Gastroesophageal sphincter (tissue), 4 donors: ENCODE data around the gene KAT6B. TPM values are rescaled to one million over a fixed set of nuclear protein-coding genes. Genes with fewer than 3 reads are reported as not detected.

Experiments
- ATAC-seq: fragments of 150-250 bp; one replicate; pipeline ENCODE4 v1.9.1; 2016; ENCODE audit warnings: mild to moderate bottlenecking, moderate library complexity
- H3K27ac ChIP-seq, 4 donors: fragments of 200-600 bp; sonication (generic) in 3 of 4; 1 replicate in 3 of 4; 2 replicates in 1 of 4; pipeline ENCODE4 v1.5.1; 2016 to 2019
- H3K27me3 ChIP-seq: fragments of 200-600 bp; sonication (generic); one replicate; pipeline ENCODE4 v1.5.1; 2019
- H3K36me3 ChIP-seq, 2 donors: fragments of 200-600 bp; sonication (generic); one replicate each; pipeline ENCODE4 v1.5.1; 2019; ENCODE audit warnings: control low read depth in 1 of 2
- H3K4me1 ChIP-seq, 3 donors: fragments of 200-600 bp; sonication (generic); 1 replicate in 2 of 3; 2 replicates in 1 of 3; pipeline ENCODE4 v1.5.1; 2016 to 2019; ENCODE audit warnings: control low read depth in 2 of 3
- H3K4me3 ChIP-seq, 2 donors: fragments of 200-600 bp; sonication (generic); one replicate each; pipeline ENCODE4 v1.5.1; 2019; ENCODE audit warnings: mild to moderate bottlenecking in 1 of 2, moderate library complexity in 1 of 2
- H3K9me3 ChIP-seq, 3 donors: fragments of 200-600 bp; sonication (generic); one replicate each; pipeline ENCODE4 v1.5.1; 2017 to 2019; ENCODE audit warnings: control low read depth in 2 of 3
- CTCF ChIP-seq, 4 experiments: fragments of 200-600 bp in 2 of 4; fragments of 450-650 bp in 2 of 4; sonication (generic) in 1 of 4; IDR thresholded peaks; one replicate each; pipeline ENCODE4 v1.5.1; 2017 to 2019; ENCODE audit warnings: antibody characterized with exemption in 4 of 4, mild to moderate bottlenecking in 2 of 4, moderate library complexity in 2 of 4
- EP300 ChIP-seq: sonication (generic); formaldehyde crosslinking; IDR thresholded peaks from one replicate; pipeline ENCODE4 v1.6.1; 2017; ENCODE audit warnings: antibody characterized with exemption, mild to moderate bottlenecking
- POLR2A ChIP-seq, 2 donors: fragments of 450-650 bp; IDR thresholded peaks; one replicate each; pipeline ENCODE4 v1.6.1; 2017; ENCODE audit warnings: antibody characterized with exemption in 2 of 2, mild to moderate bottlenecking in 2 of 2, moderate library complexity in 1 of 2
- POLR2AphosphoS5 ChIP-seq: sonication (generic); formaldehyde crosslinking; IDR thresholded peaks from one replicate; pipeline ENCODE4 v1.6.1; 2017; ENCODE audit warnings: antibody characterized with exemption
- WGBS, 2 donors: methylation state at CpG; one replicate each; pipeline ENCODE4 v1.1.5; 2018; ENCODE audit warnings: low coverage in 1 of 2; 5-methylcytosine and 5-hydroxymethylcytosine counted together
- total RNA-seq, 4 donors: library from RNA; depleted of rRNA; stranded (reverse); fragments of >200 nt; gene quantifications; one replicate each; pipeline ENCODE4 v1.1.0, GENCODE V29; 2016

Gene KAT6B
- total RNA-seq, 4 donors from 2014 or later: 35.8 to 107 (median 82.9) TPM

- Histone ChIP-seq H3K36me3 (no peaks in the 10 kb centered on the region), H3K4me3 (no peak overlapping the region), H3K27me3 (no peaks in the 10 kb centered on the region), H3K27ac (peak overlapping the region; percentile 25 to 87 (median 86)), H3K4me1 (peaks cover 23 to 98% (median 32%) of the 10 kb centered on the region in 3 donors), H3K9me3 (no peaks in the 10 kb centered on the region)
- 41 to 51% methylated on average over 2 of the region's 3 CpGs for WGBS, 2 donors
- TF ChIP-seq CTCF (IDR thresholded peaks at IDR 0.05) (no peak), POLR2AphosphoS5 (no peak), POLR2A (IDR thresholded peaks at IDR 0.05) (no peak)
- no peak for ATAC-seq
These were observed 104.6 kb downstream of the KAT6B start for GRCh38 chr10:74930965-74931364.

GRCh38 chr10:74932648-74933047, 106.2 kb downstream of the KAT6B start:
- Histone ChIP-seq H3K36me3 (no peaks in the 10 kb centered on the region), H3K27ac (peak overlapping the region; percentile 25 to 87 (median 86)), H3K4me1 (peaks cover 9 to 97% (median 31%) of the 10 kb centered on the region in 3 donors), H3K27me3 (no peaks in the 10 kb centered on the region), H3K4me3 (no peak overlapping the region), H3K9me3 (no peaks in the 10 kb centered on the region)
- ATAC-seq: no peak
- no peak for TF ChIP-seq POLR2AphosphoS5
- TF ChIP-seq CTCF (IDR thresholded peaks at IDR 0.05): no peak
- TF ChIP-seq EP300: no peak
- TF ChIP-seq POLR2A (IDR thresholded peaks at IDR 0.05): no peak
- WGBS, 2 donors: 78 to 80% methylated on average over 3 of the region's 3 CpGs

GRCh38 chr10:74934100-74934812, 107.9 kb downstream of the KAT6B start:
- H3K27ac ChIP-seq: peak overlapping the region in 3 of 4 donors; percentile 47 to 87 (median 85)
- TF ChIP-seq CTCF (IDR thresholded peaks at IDR 0.05) (no peak), POLR2A (IDR thresholded peaks at IDR 0.05) (no peak), EP300 (no peak), POLR2AphosphoS5 (no peak)
- no peak for ATAC-seq
- H3K4me3 ChIP-seq: no peak overlapping the region
- no peaks in the 10 kb centered on the region for H3K27me3 ChIP-seq
- H3K36me3 ChIP-seq: no peaks in the 10 kb centered on the region
- peaks cover 14 to 96% (median 29%) of the 10 kb centered on the region in 3 donors for H3K4me1 ChIP-seq
- WGBS, 2 donors: 80 to 83% methylated on average over 9 to 12 of the region's 12 CpGs
- no peaks in the 10 kb centered on the region for H3K9me3 ChIP-seq

GRCh38 chr10:74936577-74937265, 110.3 kb downstream of the KAT6B start:
- H3K4me3 ChIP-seq: no peak overlapping the region
- no peak for TF ChIP-seq POLR2A (IDR thresholded peaks at IDR 0.05)
- TF ChIP-seq POLR2AphosphoS5: peak; percentile 50
- H3K27ac ChIP-seq: peak overlapping the region; percentile 47 to 87 (median 64)
- no peaks in the 10 kb centered on the region for H3K9me3 ChIP-seq
- H3K36me3 ChIP-seq: no peaks in the 10 kb centered on the region
- H3K27me3 ChIP-seq: no peaks in the 10 kb centered on the region
- 21 to 35% methylated on average over 6 of the region's 6 CpGs for WGBS, 2 donors
- peaks cover 10 to 94% (median 20%) of the 10 kb centered on the region in 3 donors for H3K4me1 ChIP-seq
- ATAC-seq: no peak

- H3K4me1 ChIP-seq: peaks cover 10 to 93% (median 19%) of the 10 kb centered on the region in 3 donors
- ATAC-seq: no peak
- TF ChIP-seq POLR2AphosphoS5 (no peak), CTCF (IDR thresholded peaks at IDR 0.05) (no peak), EP300 (no peak)
- H3K9me3 ChIP-seq: no peaks in the 10 kb centered on the region
- H3K27ac ChIP-seq: peak overlapping the region; percentile 47 to 87 (median 64)
- H3K36me3 ChIP-seq: no peaks in the 10 kb centered on the region
- 60% methylated on average over 1 of the region's 1 CpG; no CpG with 5 or more reads in 1 of the 2 donors for WGBS, 2 donors
- no peak overlapping the region for H3K4me3 ChIP-seq
- no peaks in the 10 kb centered on the region for H3K27me3 ChIP-seq
These were observed 111.0 kb downstream of the KAT6B start for GRCh38 chr10:74937266-74937856.
